Measurements from ENCODE around the gene C21orf58. TPM values are rescaled to one million over a fixed set of nuclear protein-coding genes. Genes with fewer than 3 reads are reported as not detected.

C21orf58 gene
- total RNA-seq, 1 experiment from 2014 or later: 15.3 TPM

- no peak for ATAC-seq
- Histone ChIP-seq H3K4me2 (ENCODE audit: low read length) (no peak overlapping the region), H3K27me3 (ENCODE audit: low read length) (no peaks in the 10 kb centered on the region), H3F3A (ENCODE audit: low read length, unreplicated experiment) (peaks cover 7% of the 10 kb centered on the region), H3K9me3 (ENCODE audit: low read length) (no peaks in the 10 kb centered on the region), H2AFZ (ENCODE audit: low read length) (no peak overlapping the region), H3K27ac (ENCODE audit: low read length) (no peak overlapping the region), H3K79me2 (ENCODE audit: low read length) (no peaks in the 10 kb centered on the region), H3K9ac (ENCODE audit: low read length) (no peak overlapping the region), H3K36me3 (ENCODE audit: low read depth, low read length) (peaks cover 59% of the 10 kb centered on the region), H3K4me3 (ENCODE audit: low read length) (no peak overlapping the region), H3K4me1 (ENCODE audit: insufficient read depth, low read length) (peaks cover 18% of the 10 kb centered on the region), H3K9me2 (replicated peaks; ENCODE audit: low read length) (no peaks in the 10 kb centered on the region), H4K20me1 (ENCODE audit: low read length) (peaks cover 16% of the 10 kb centered on the region)
- CTCF ChIA-PET: no interaction called here
- intact Hi-C loops (cut with micrococcal nuclease): no loop called here
- DNase-seq: no peak
- TF ChIP-seq CTCF (conservative IDR thresholded peaks at IDR 0.05; ENCODE audit: low read depth, low read length): no peak
- no peak for TF ChIP-seq EZH2 (IDR thresholded peaks at IDR 0.05; ENCODE audit: low read length, unreplicated experiment)
- TF ChIP-seq EZH2phosphoT487 (IDR thresholded peaks at IDR 0.05; ENCODE audit: borderline replicate concordance, low read length): no peak
- POLR2A ChIA-PET (ENCODE audit: unreplicated experiment): no interaction called here
- BruUV-seq (replicated peaks): no TSS peak
These were observed 50.3 kb downstream of the C21orf58 start for GRCh38 chr21:46273341-46273740.

GRCh38 chr21:46269466-46269865 lies 54.2 kb downstream of the C21orf58 start:
- no peak for TF ChIP-seq EZH2 (IDR thresholded peaks at IDR 0.05; ENCODE audit: low read length, unreplicated experiment)
- TF ChIP-seq EZH2phosphoT487 (IDR thresholded peaks at IDR 0.05; ENCODE audit: borderline replicate concordance, low read length): peak; percentile 100
- Histone ChIP-seq H3K4me2 (ENCODE audit: low read length) (peak overlapping the region; percentile 44; the same call in 1 of the 2 replicates), H4K20me1 (ENCODE audit: low read length) (peaks cover 19% of the 10 kb centered on the region), H3K79me2 (ENCODE audit: low read length) (no peaks in the 10 kb centered on the region), H3K36me3 (ENCODE audit: low read depth, low read length) (peaks cover 68% of the 10 kb centered on the region), H3F3A (ENCODE audit: low read length, unreplicated experiment) (peaks cover 7% of the 10 kb centered on the region), H3K9ac (ENCODE audit: low read length) (no peak overlapping the region), H3K9me2 (replicated peaks; ENCODE audit: low read length) (no peaks in the 10 kb centered on the region), H3K27ac (ENCODE audit: low read length) (no peak overlapping the region), H3K9me3 (ENCODE audit: low read length) (no peaks in the 10 kb centered on the region), H2AFZ (ENCODE audit: low read length) (no peak overlapping the region), H3K27me3 (ENCODE audit: low read length) (no peaks in the 10 kb centered on the region), H3K4me1 (ENCODE audit: insufficient read depth, low read length) (peaks cover 18% of the 10 kb centered on the region), H3K4me3 (ENCODE audit: low read length) (no peak overlapping the region)
- ChIA-PET POLR2A (ENCODE audit: unreplicated experiment) (no interaction called here), CTCF (no interaction called here)
- intact Hi-C loops (cut with micrococcal nuclease): loop anchor here (1.0 to 10.0 kb wide), 2 partner anchors 15 to 55 kb away; partner anchors contain the start of genes C21orf58 and PCNT
- peak; percentile 97 for DNase-seq
- TSS peak; percentile 11 for BruUV-seq (replicated peaks)
- peak; percentile 99 for ATAC-seq

GRCh38 chr21:46268371-46268770 lies 55.3 kb downstream of the C21orf58 start:
- CTCF ChIA-PET: no interaction called here
- Histone ChIP-seq H4K20me1 (ENCODE audit: low read length) (peaks cover 23% of the 10 kb centered on the region), H3K4me2 (ENCODE audit: low read length) (no peak overlapping the region), H3K27me3 (ENCODE audit: low read length) (no peaks in the 10 kb centered on the region), H3K36me3 (ENCODE audit: low read depth, low read length) (peaks cover 65% of the 10 kb centered on the region), H3K9me3 (ENCODE audit: low read length) (no peaks in the 10 kb centered on the region), H3K79me2 (ENCODE audit: low read length) (no peaks in the 10 kb centered on the region), H3K9me2 (replicated peaks; ENCODE audit: low read length) (no peaks in the 10 kb centered on the region), H3K27ac (ENCODE audit: low read length) (no peak overlapping the region), H3F3A (ENCODE audit: low read length, unreplicated experiment) (peaks cover 7% of the 10 kb centered on the region), H2AFZ (ENCODE audit: low read length) (no peak overlapping the region), H3K4me3 (ENCODE audit: low read length) (no peak overlapping the region), H3K4me1 (ENCODE audit: insufficient read depth, low read length) (peaks cover 18% of the 10 kb centered on the region), H3K9ac (ENCODE audit: low read length) (no peak overlapping the region)
- intact Hi-C loops (cut with micrococcal nuclease): loop anchor here (10.0 kb wide), 1 partner anchor 56 kb away; the partner anchor contains the start of genes C21orf58 and PCNT
- BruUV-seq (replicated peaks): no TSS peak
- DNase-seq (no peak), ATAC-seq (no peak)
- TF ChIP-seq CTCF (conservative IDR thresholded peaks at IDR 0.05; ENCODE audit: low read depth, low read length) (no peak), EZH2phosphoT487 (IDR thresholded peaks at IDR 0.05; ENCODE audit: borderline replicate concordance, low read length) (no peak), EZH2 (IDR thresholded peaks at IDR 0.05; ENCODE audit: low read length, unreplicated experiment) (no peak)
- POLR2A ChIA-PET (ENCODE audit: unreplicated experiment): no interaction called here
